HPDE6-E6E7 (cell line): Measurements from ENCODE around the gene ZNF397.
"Not testable (repeated sequence)": the region's sequence is repeated elsewhere in the genome, so short reads cannot be mapped to it uniquely, and the experiment has no call there.

Experiments
- DNase-seq: peaks from one replicate; pipeline ENCODE4 v3.0.0; 2011; ENCODE audit warnings: missing footprints; ENCODE audit errors: extremely low spot score

ZNF397 gene

DNA sequence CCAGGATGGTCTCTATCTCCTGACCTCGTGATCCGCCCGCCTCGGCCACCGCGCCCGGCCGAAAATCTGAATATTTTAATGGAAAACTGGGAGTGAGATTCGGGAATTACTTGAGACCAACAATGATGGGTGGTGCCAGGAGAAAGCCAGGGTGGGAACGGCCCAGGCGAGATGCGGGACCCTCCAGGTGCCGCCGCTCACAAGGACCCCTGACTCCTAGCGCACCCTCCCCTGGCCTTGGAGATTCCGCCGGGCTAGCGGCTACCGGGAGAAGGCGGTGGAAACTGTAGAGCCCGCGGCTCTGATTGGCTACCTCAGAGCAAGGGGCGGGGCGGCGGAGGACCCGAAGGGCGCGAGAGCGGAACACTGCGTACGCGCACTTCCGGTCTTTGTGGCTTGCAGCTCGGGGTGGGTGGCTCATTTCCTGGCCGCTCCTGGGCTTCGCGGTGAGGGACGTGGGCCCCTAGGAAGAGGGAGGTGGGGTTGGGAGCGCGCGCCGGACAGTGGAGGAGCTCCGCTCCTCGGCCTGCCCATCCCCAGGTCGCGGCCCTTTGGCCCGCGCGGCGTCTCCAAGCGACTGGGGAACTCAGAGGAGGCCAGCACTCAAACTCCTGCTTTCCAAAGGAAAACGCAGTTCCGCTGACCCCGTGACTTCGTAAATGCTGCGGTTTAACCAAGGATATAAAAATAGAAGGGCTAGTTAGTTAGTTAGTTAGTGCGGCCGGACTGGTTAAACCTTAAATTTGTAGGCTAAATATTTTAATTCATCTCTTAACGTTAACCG lies at the start of gene ZNF397:
Gene ZNF397 (plus strand): TSS at position 371 of the 784 bp plus-strand sequence. CDS start 1,437 bp downstream, outside the sequence.
- DNase-seq, result peak; percentile 93

DNA sequence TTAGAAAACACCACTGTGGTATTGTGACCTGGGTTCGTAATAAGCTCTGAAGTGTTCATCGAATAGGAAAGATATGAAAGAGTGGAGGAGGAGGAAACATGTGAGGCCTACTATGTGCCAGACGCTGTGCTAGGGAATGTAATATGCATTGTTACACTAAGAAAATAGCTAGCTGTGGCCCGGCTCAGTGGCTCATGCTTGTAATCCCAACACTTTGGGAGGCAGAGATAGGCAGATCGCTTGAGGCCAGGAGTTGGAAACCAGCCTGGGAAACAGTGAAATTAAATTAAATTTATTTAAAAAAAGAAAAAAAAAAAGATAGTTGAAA lies 49.2 kb upstream of the ZNF397 start:
- no peak for DNase-seq

DNA sequence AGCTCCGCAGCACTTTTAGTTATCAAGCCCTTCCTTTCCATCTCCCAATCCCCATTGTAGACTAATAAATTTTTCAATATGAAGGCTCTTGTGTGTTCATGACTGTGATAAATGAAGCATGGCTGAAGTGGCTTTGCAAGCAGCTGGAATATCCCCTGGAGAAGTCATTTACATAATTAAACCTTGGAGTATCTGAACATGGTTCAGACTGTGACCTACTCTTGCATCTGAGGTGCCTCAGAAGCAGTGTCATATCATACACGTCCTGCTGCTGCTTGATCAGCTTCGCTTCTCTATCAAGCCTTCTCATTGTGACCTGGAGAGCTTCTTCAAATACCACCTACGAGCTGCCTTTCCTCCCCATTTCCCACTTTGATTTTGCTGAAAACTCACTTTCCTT lies 48.4 kb upstream of the ZNF397 start:
- no peak for DNase-seq

DNA sequence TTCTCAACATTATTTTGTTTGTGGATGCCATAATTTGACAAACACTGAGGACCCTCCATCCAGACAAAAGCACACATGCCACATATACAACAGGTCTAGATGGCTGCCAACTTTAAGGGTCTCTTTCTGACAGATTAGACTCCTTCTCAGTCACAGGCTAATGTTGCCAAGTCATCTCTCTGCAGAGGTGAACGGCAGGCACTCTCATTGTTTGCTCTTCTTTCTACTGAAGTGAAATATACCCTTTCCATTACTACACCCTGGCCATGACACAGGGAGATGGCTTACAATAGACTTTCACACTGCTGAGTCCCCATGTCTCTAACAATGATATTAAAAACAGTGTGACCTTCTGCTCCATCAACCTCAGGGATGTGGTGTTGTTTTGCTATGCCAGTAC lies 47.5 kb upstream of the ZNF397 start:
- DNase-seq, result no peak

DNA sequence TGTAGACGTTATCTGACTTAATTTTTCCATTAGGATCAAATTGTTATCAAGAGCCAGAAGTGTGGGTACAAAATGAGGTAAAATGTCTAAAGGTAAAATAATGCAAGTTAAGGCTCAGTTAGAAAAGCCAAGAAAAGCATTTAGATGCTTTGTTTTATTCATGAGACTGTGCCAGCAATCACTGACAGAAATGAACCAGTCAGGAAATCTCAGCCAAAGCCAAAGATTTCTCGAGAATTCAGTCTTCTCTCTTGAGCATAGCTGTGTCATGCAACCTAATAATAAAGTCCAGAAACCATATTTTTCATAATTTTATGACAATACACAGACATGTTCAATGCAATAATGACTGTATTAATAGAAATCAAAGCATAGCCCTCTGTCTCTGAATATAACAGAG lies 43.5 kb upstream of the ZNF397 start:
- DNase-seq, result no peak

DNA sequence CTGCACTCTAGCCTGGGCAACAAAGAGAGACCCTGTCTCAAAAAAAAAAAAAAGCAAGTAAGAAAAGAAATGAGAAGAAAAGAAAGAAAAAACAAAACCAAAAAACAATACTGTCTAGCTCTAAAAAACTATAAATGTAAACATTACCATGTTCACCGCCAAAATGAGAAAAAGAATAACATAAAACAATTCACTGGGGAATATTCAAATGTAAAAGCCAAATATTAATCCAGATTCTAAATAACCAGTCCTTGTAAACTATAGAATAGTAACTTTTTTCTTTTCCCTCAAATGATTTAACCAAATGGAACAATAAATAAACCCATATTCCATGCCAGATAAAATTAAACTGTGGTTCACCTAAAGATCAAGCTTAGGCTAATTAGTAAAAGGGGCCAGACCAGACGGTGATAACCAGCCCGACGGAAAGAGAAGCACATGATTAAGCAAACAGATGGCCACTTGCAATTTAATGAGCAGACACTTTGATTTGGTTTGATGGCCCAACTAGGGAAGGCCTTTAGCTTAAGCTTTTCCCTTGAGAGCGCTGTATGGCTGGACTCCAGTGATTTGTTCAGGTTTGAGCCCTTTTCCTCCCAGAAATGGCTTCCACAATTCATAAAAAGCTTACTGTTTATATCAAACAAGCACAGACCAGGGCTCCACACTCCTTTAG lies 39.4 kb upstream of the ZNF397 start:
- DNase-seq, result no peak

DNA sequence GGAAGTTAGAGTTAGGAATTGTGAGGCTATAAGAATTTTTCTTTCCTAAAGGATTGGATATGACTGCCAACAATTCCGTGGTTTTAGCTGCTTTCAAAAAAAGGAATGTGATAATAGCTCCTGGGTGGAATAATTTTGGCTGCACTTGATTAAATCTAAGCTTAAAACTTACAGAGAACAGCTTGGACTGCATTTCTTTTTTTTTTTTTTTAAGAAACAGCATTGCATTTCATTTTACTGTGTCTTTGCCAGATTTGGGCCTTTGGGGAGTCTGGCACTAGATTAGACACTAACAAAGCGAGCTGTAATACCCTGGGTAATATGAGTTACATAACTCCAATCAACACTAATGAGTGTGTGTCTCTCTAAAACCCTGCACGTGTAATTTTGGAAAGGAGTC lies 37.8 kb upstream of the ZNF397 start:
- no peak for DNase-seq

DNA sequence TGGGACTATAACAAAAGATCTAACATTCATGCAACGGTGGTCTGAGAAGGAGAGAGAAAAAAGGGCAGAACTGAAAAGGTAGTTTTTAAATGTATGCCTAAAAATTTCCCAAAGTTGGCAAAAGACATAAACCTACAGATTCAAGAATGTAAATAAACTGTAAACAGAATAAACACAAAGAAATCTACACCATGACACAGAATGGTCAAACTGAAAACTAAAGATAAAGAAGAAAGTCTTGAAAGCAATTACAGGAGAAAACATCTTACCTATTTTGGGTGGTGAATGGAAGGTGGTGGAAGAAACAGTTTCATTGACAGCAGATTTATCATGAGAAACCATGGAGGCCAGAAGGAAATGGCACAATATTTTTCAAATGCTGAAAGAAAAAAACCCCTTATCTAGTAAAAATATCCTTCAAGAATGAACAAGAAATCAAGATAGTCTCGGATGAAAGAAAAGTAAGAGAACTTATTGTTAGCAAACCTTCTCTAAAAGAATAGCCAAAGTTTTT lies 35.6 kb upstream of the ZNF397 start:
- DNase-seq, result no peak

DNA sequence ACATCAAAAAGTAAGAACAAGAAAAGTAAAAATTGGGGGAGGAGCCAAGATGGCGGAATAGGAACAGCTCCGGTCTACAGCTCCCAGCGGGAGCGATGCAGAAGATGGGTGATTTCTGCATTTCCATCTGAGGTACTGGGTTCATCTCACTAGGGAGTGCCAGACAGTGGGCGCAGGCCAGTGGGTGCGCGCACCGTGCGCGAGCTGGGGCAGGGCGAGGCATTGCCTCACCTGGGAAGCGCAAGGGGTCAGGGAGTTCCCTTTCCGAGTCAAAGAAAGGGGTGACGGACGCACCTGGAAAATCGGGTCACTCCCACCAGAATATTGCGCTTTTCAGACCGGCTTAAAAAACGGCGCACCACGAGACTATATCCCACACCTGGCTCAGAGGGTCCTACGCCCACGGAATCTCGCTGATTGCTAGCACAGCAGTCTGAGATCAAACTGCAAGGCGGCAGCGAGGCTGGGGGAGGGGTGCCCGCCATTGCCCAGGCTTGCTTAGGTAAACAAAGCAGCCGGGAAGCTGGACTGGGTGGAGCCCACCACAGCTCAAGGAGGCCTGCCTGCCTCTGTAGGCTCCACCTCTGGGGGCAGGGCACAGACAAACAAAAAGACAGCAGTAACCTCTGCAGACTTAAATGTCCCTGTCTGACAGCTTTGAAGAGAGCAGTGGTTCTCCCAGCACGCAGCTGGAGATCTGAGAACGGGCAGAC lies 34.9 kb upstream of the ZNF397 start:
- DNase-seq, result not testable (repeated sequence)

DNA sequence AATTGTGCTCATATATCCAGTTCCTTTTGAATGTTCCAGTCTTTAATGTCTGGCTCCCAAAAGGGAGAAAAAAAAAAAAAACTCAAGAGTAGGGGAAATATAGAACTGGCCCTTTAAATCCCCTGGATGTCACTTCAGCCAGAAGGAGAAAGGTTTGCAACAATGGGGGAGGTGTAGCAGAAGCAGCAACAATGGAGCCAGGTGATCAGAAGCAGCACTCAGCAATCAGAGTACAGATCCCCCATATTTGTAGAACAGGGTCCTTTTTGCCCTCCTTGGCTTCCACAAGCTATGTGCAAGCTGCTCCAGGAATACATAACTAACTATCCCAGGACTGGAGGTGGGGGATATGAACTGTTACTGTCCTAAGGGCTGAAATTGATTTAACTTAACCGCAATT lies 25.8 kb upstream of the ZNF397 start:
- no peak for DNase-seq

DNA sequence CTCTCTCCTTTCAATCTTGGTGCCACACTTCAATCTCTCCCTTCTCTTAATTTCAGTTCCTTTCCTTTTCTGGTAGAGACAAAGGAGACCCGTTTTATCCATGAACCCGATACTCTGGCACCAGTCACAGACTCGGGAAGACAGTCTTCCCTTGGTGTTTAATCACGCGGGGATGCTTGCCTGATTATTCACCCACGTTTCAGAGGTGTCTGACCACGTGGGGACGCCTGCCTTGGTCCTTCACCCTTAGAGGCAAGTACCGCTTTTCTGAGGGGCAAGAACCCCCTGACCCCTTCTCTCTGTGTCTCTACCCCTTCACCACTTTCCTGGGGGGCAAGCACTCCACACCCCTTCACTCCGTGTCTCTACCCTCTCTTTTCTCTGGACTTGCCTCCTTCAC lies 24.2 kb upstream of the ZNF397 start:
- DNase-seq, result not testable (repeated sequence)

DNA sequence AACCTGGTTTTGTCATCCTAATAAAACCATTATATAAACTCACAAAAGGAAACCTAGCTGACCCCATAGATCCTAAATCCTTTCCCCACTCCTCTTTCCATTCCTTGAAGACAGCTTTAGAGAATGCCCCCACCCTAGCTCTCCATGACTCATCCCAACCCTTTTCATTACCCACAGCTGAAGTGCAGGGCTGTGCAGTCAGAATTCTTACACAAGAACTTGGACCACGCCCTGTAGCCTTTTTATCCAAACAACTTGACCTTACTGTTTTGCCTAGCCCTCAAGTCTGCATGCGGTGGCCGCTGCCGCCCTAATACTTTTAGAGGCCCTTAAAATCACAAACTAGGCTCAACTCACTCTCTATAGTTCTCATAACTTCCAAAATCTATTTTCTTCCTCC lies 21.5 kb upstream of the ZNF397 start:
- DNase-seq, result not testable (repeated sequence)

DNA sequence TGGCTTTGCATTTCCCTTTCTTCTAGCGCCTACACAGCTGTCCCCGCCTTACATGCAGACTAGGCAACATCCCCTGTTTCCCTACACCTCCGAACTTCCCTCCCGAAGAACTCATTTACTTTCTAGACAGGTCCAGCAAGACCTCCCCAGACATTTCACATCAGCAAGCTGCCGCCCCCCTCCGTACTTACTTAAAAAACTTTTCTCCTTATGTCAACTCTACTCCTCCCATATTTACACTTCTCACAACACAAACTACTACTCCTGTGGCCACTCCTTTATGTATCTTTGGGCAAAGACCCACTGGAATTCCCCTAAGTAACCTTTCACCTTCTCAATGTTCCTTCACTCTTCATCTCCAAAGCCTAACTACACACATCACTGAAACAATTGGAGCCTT lies 20.4 kb upstream of the ZNF397 start:
- DNase-seq, result no peak

DNA sequence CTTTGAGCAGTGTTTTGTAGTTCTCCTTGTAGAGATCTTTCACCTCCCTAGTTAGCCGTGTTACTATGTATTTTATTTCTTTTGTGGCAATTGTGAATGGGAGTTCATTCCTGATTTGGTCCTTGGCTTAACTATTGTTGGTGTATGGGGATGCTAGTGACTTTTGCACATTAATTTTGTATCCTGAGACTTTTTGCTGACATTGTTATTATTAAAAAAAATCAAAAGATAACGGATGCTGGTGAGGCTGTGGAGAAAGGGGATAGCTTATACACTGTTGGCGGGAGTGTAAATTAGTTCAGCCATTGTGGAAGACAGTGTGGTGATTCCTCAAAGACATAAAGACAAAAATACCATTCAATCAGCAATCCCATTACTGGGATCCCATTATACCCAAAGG lies 17.0 kb upstream of the ZNF397 start:
- no peak for DNase-seq

DNA sequence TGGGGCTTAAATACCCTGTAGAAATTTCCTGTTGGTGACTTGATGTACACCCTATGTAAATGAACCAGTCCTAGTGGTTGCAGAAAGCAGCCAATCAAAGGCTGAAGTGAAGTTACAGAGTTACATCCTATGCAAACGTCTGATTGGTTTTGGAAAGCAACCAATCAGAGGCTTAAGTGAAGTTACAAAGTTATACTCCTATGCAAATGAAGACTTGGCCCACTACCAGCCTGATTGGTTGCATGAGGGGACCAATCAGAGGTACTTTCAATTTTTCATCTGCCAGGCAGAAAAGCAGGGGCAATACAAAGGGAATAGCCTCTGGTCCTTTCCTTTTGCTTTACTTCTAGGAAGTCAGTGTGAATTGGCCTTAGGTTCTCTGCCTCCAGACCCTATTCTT lies 13.6 kb upstream of the ZNF397 start:
- no peak for DNase-seq

DNA sequence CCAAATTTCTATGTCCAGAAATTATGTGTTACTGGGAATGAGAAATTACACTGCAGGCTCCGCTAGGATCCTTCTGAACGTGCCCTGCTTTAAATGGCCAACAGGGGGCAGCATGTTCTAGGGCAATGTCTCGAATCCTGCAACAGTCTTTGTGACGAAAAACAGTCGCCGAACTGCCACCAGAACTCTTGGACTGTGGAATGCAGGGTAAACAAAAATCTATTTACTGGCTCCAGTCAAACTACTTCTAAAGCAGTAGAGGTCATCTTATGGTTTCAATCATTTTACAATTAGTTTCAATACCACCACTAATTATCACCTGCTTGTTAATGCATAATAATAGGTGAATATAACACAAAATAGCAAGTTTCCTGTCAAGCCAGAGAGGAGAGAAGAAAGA lies 9.8 kb upstream of the ZNF397 start:
- DNase-seq, result peak; percentile 27

DNA sequence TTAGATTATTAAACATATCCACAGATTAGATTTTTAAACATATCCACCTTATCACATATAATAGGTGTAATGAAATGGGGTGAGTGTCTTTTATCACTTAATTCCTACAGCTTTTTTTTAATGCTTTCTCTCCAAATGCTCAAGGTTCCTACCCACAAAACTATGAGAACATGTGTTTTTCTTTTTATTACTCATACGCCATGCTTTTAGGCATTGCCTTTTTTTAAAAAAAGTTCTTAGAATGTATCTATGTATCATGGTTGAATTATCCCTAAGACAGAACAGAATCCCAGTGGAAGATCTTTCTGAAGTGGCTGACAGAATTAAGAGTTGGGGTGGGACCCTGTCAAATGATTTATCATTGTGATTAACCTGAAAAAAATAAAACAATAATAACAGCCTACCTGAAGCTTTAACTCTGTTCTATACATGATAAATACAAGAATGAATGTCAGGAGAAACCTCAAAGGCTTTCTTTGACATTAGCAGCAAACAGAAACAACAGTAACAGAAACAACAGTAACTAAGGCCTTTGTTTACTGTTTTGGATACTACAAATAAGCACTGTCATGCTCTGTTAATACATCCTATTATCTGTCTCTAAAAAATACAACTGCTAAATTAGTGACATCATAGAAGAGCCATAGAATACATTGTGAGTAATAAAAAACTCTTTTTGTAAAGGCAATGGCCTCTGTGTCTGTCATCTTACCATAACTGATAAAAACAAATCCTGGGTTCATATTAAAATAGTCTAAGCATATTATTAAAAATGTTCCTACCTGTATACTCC lies 4.1 kb upstream of the ZNF397 start:
- DNase-seq, result no peak

DNA sequence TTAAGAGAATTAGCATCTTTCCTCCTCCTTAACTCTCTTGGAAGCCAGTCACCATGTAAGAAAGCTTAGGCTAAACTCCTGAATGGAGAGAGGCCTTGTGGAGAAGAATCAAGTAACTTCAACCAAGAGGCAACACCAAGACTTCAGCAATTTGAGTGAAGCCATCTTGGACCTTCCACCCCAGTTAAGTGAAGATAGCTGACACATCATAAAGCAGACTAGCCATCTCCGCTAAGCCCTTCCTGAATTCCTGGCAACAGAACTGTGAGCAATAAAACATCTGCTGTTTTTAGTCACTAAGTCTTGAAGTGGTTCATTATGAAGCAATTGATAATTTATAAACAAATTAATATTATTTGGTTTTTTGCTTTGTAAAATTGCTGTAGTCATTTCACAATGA lies 1.5 kb upstream of the ZNF397 start:
- DNase-seq, result no peak

DNA sequence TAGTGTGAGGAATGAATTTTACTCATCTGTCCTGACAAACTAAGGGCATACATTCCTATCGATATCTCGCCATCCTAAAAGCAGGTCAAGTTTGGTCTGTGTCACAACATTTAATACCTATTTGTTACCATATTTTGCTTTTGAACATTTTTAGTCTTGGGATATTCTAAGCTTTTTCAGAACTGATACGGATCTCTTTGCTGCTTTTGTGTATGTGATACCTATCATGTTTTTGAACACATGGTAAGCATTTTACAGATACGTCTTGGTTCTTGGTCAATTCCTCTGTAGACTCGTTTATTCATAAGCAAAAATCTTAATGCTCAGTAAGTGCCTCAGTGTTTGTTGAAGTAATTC lies 592 bp downstream of the ZNF397 start:
- no peak for DNase-seq

DNA sequence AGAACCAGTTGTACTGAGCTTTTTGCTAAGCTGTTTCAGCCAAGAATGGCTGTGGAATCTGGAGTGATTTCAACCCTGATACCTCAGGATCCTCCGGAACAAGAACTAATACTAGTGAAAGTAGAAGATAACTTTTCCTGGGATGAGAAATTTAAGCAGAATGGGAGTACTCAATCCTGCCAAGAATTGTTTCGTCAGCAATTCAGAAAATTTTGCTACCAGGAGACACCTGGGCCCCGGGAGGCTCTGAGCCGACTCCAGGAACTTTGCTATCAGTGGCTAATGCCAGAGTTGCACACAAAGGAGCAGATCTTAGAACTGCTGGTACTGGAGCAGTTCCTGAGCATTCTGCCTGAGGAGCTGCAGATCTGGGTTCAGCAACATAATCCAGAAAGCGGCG lies 1.6 kb downstream of the ZNF397 start:
- no peak for DNase-seq

DNA sequence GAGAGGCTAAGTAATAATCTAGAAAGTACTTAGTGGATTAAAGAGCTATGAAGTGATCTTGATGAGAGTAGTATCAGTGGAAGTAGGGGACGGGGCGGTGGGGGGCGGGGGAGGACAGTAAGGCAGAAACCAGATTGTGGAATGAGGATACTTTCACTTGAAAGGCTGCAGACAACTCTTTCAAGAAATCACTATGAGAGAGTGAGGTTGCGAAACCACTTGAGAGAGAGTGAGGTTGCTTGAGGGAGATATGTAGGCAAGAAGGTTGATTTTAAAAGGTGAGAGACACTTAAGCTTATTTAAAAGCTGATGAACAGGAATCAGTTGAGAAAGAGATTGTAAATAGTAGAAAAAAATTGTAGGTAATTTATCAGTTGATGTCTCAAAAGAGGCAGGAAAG lies 3.8 kb downstream of the ZNF397 start:
- no peak for DNase-seq

DNA sequence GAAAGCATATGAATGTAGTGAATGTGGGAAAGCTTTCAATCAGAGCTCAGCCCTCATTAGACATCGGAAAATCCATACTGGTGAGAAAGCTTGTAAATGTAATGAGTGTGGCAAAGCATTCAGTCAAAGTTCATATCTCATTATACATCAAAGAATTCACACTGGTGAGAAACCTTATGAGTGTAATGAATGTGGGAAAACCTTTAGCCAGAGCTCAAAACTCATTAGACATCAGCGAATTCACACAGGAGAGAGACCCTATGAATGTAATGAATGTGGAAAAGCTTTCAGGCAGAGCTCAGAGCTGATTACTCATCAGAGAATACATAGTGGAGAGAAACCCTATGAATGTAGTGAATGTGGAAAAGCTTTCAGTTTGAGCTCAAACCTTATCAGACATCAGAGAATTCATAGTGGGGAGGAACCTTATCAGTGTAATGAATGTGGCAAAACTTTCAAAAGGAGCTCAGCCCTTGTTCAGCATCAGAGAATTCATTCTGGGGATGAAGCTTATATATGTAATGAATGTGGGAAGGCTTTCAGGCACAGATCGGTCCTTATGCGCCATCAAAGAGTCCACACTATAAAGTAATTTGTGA lies 5.0 kb downstream of the ZNF397 start:
- no peak for DNase-seq
